SK-N-SH (cell line): ENCODE results near the gene OSBPL8. TPM values are rescaled to one million over a fixed set of nuclear protein-coding genes. Genes with fewer than 3 reads are reported as not detected.

Experiments used
- CTCF ChIA-PET: fragments of 300-600, 350-600 bp; formaldehyde crosslinking; extraction: SDS; loops from one replicate; lab custom pipeline; 2021; lab: Yijun Ruan, JAX
- POLR2A ChIA-PET: fragments of 350-600 bp; sonication (Branson Sonifier 250); formaldehyde crosslinking; extraction: SDS; loops from one replicate; lab custom pipeline; 2020; ENCODE audit warnings: antibody characterized with exemption, inconsistent platforms; lab: Yijun Ruan, JAX
- DNase-seq: peaks from one replicate; pipeline ENCODE4 v3.0.0; 2012
- H2AFZ ChIP-seq: fragments of 200-600 bp; sonication (generic); 2 replicates; pipeline ENCODE4 v1.8.1; 2016; ENCODE audit warnings: antibody characterized with exemption, mild to moderate bottlenecking, low read depth
- H3F3A ChIP-seq: fragments of 200-600 bp; sonication (generic); replicated peaks from 2 replicates; pipeline ENCODE3; 2016; ENCODE audit warnings: antibody characterized with exemption, mild to moderate bottlenecking; ENCODE audit not compliant: insufficient read depth
- H3K27ac ChIP-seq, 2 experiments: fragments of 200-500 bp in 1 of 2; fragments of 200-600 bp in 1 of 2; sonication (Bioruptor generic) in 1 of 2; sonication (generic), shearing (Covaris generic) in 1 of 2; 2 replicates each; pipeline versions ENCODE4 v1.5.1 to v1.6.1; 2014 to 2016; ENCODE audit warnings: low read depth in 2 of 2, inconsistent platforms in 1 of 2, low read length in 1 of 2, mild to moderate bottlenecking in 1 of 2, mixed read lengths in 1 of 2
- H3K27me3 ChIP-seq: fragments of 200-600 bp; sonication (generic), shearing (Covaris generic); 2 replicates; pipeline ENCODE4 v1.6.1; 2016; ENCODE audit warnings: mixed run types; ENCODE audit not compliant: insufficient read depth
- H3K36me3 ChIP-seq, 2 experiments: fragments of 200-500 bp in 1 of 2; fragments of 200-600 bp in 1 of 2; sonication (Bioruptor generic) in 1 of 2; sonication (generic) in 1 of 2; replicated peaks in 1 of 2; 2 replicates each; pipeline versions ENCODE3 to v1.5.1; 2014 to 2016; ENCODE audit warnings: low read length in 1 of 2, mild to moderate bottlenecking in 1 of 2; ENCODE audit not compliant: insufficient read depth in 2 of 2, control insufficient read depth in 1 of 2
- H3K4me1 ChIP-seq, 2 experiments: fragments of 200-500 bp in 1 of 2; fragments of 200-600 bp in 1 of 2; sonication (Bioruptor generic) in 1 of 2; sonication (generic), shearing (Covaris generic) in 1 of 2; 2 replicates each; pipeline versions ENCODE4 v1.5.1 to v1.6.1; 2014 to 2016; ENCODE audit warnings: low read depth in 1 of 2, low read length in 1 of 2, mixed run types in 1 of 2; ENCODE audit not compliant: insufficient read depth in 2 of 2, control insufficient read depth in 1 of 2
- H3K4me2 ChIP-seq: fragments of 200-600 bp; sonication (generic), shearing (Covaris generic); 2 replicates; pipeline ENCODE4 v1.6.1; 2017; ENCODE audit warnings: mixed run types
- H3K4me3 ChIP-seq, 2 experiments: fragments of 200-500 bp in 1 of 2; fragments of 200-600 bp in 1 of 2; sonication (Bioruptor generic) in 1 of 2; sonication (generic), shearing (Covaris generic) in 1 of 2; 2 replicates each; pipeline versions ENCODE4 v1.5.1 to v1.8.1; 2014 to 2016; ENCODE audit warnings: low read depth in 2 of 2, inconsistent platforms in 1 of 2, low read length in 1 of 2, mild to moderate bottlenecking in 1 of 2, mixed read lengths in 1 of 2, moderate library complexity in 1 of 2
- H3K79me2 ChIP-seq: fragments of 200-600 bp; sonication (generic); 2 replicates; pipeline ENCODE4 v1.8.1; 2017; ENCODE audit warnings: mild to moderate bottlenecking; ENCODE audit not compliant: insufficient read depth
- H3K9ac ChIP-seq: fragments of 200-600 bp; sonication (generic); 2 replicates; pipeline ENCODE4 v1.6.1; 2017; ENCODE audit warnings: mixed run types
- H3K9me2 ChIP-seq: fragments of 200-600 bp; sonication (generic); 2 replicates; pipeline ENCODE4 v1.6.1; 2017; ENCODE audit warnings: mixed run types
- H3K9me3 ChIP-seq: fragments of 200-600 bp; sonication (generic); 2 replicates; pipeline ENCODE4 v1.6.1; 2017; ENCODE audit warnings: mixed run types, mild to moderate bottlenecking, moderate library complexity
- H4K20me1 ChIP-seq: fragments of 200-600 bp; sonication (generic); 2 replicates; pipeline ENCODE4 v1.6.1; 2017; ENCODE audit warnings: mild to moderate bottlenecking, mixed run types; ENCODE audit not compliant: insufficient read depth
- CTCF ChIP-seq: fragments of 200-600 bp; sonication (generic); IDR thresholded peaks from 2 replicates; pipeline ENCODE4 v1.6.1; 2017; ENCODE audit warnings: antibody characterized with exemption, mild to moderate bottlenecking, moderate library complexity
- ELF1 ChIP-seq: IDR thresholded peaks from 2 replicates; pipeline ENCODE4 v1.4.0; 2012
- EP300 ChIP-seq, 2 experiments: IDR thresholded peaks; 2 replicates each; pipeline versions ENCODE4 v1.4.0 to v1.6.1; 2012; ENCODE audit warnings: borderline replicate concordance in 1 of 2, low read depth in 1 of 2, low read length in 1 of 2
- EZH2phosphoT487 ChIP-seq: fragments of 200-600 bp; sonication (generic); IDR thresholded peaks from 2 replicates; pipeline ENCODE4 v1.6.1; 2017; ENCODE audit warnings: low read depth, mixed run types, mild to moderate bottlenecking, antibody characterized with exemption, moderate library complexity, borderline replicate concordance
- FOXJ3 ChIP-seq: sonication (generic); formaldehyde crosslinking; IDR thresholded peaks from 2 replicates; pipeline ENCODE4 v1.5.1; 2020; ENCODE audit warnings: mild to moderate bottlenecking, missing genetic modification reagents
- GABPA ChIP-seq: IDR thresholded peaks from 2 replicates; pipeline ENCODE4 v1.4.0; 2012; ENCODE audit warnings: low read depth, mild to moderate bottlenecking
- JUND ChIP-seq: IDR thresholded peaks from 2 replicates; pipeline ENCODE4 v1.4.0; 2012
- MAX ChIP-seq: IDR thresholded peaks from 2 replicates; pipeline ENCODE4 v1.4.0; 2012; ENCODE audit warnings: low read depth
- NFIC ChIP-seq: IDR thresholded peaks from 2 replicates; pipeline ENCODE4 v1.4.0; 2012; ENCODE audit warnings: borderline replicate concordance
- NRF1 ChIP-seq: IDR thresholded peaks from 2 replicates; pipeline ENCODE4 v1.6.1; 2012; ENCODE audit warnings: low read depth, mild to moderate bottlenecking, low read length
- PBX3 ChIP-seq: IDR thresholded peaks from 2 replicates; pipeline ENCODE4; 2012
- RCOR1 ChIP-seq: fragments of 150-350 bp; IDR thresholded peaks from 2 replicates; pipeline ENCODE4 v1.6.1; 2017; ENCODE audit warnings: antibody characterized with exemption, low read length
- RXRA ChIP-seq: IDR thresholded peaks from 2 replicates; pipeline ENCODE4 v1.4.0; 2012; ENCODE audit warnings: low read depth, mild to moderate bottlenecking, borderline replicate concordance
- SIN3A ChIP-seq: IDR thresholded peaks from 2 replicates; pipeline ENCODE4 v1.6.1; 2012; ENCODE audit warnings: low read depth, mild to moderate bottlenecking, low read length, moderate library complexity, borderline replicate concordance
- SMC3 ChIP-seq: IDR thresholded peaks from 2 replicates; pipeline ENCODE4 v1.6.1; 2012; ENCODE audit warnings: low read depth, low read length, improper control_type of control experiment
- TAF1 ChIP-seq: IDR thresholded peaks from 2 replicates; pipeline ENCODE4 v1.6.1; 2012; ENCODE audit warnings: low read depth, mild to moderate bottlenecking, low read length, moderate library complexity, borderline replicate concordance
- USF1 ChIP-seq: IDR thresholded peaks from 2 replicates; pipeline ENCODE4 v1.4.0; 2012; ENCODE audit warnings: low read depth, borderline replicate concordance
- USF2 ChIP-seq: fragments of 150-350 bp; IDR thresholded peaks from 2 replicates; pipeline ENCODE4 v1.6.1; 2017; ENCODE audit warnings: antibody characterized with exemption, low read length, low read depth, borderline replicate concordance
- YY1 ChIP-seq: IDR thresholded peaks from 2 replicates; pipeline ENCODE4 v1.4.0; 2012; ENCODE audit warnings: low read depth, mild to moderate bottlenecking
- WGBS: methylation state at CpG from one replicate; pipeline ENCODE4 v1.1.6; 2017; ENCODE audit warnings: low lambda C conversion rate; 5-methylcytosine and 5-hydroxymethylcytosine counted together
- polyA plus RNA-seq, 3 experiments: library from polyadenylated mRNA; depleted of rRNA; stranded (reverse); fragments of >200 nt; gene quantifications; 2 replicates each; pipeline ENCODE4 v1.2.3, GENCODE V29; 2012

The OSBPL8 gene
- polyA plus RNA-seq, 1 of the 3 experiments (the other 2 are of a cell fraction): 10.6 TPM

GRCh38 chr12:76441016-76441415 lies 118.6 kb downstream of the OSBPL8 start:
- DNase-seq: no peak
- POLR2A ChIA-PET: no interaction called here
- Histone ChIP-seq H3K9me2 (no peaks in the 10 kb centered on the region; the same call in 1 of the 2 replicates), H3K36me3 (peaks cover 0 to 10% of the 10 kb centered on the region in 2 experiments), H3K4me2 (no peak overlapping the region), H3K79me2 (peaks cover 69% of the 10 kb centered on the region), H3F3A (peaks cover 24% of the 10 kb centered on the region), H3K4me3 (no peak overlapping the region), H2AFZ (no peak overlapping the region), H4K20me1 (no peaks in the 10 kb centered on the region), H3K27ac (no peak overlapping the region), H3K9ac (no peak overlapping the region), H3K4me1 (peaks cover 0 to 24% of the 10 kb centered on the region in 2 experiments; a peak in 3 of 4 replicates), H3K27me3 (no peaks in the 10 kb centered on the region), H3K9me3 (no peaks in the 10 kb centered on the region)
- WGBS: 95% methylated on average over 3 of the region's 3 CpGs
- CTCF ChIA-PET: interaction anchor here (2.0 kb wide), 1 partner anchor 93 kb away, joined by 4 read pairs; the partner anchor contains the start of gene BBS10
- TF ChIP-seq EP300 (IDR thresholded peaks at IDR 0.05; ENCODE audit: borderline replicate concordance in 1 of 2, low read depth in 1 of 2, low read length in 1 of 2) (no peak), YY1 (no peak), MAX (no peak), EZH2phosphoT487 (no peak), GABPA (no peak), RXRA (no peak), TAF1 (no peak), NRF1 (no peak), RCOR1 (no peak), SIN3A (no peak)

GRCh38 chr12:76432733-76433132 lies 126.8 kb downstream of the OSBPL8 start:
- H3K9me2 ChIP-seq: no peaks in the 10 kb centered on the region
- no peak overlapping the region for H2AFZ ChIP-seq
- no peaks in the 10 kb centered on the region for H4K20me1 ChIP-seq
- peaks cover 11% of the 10 kb centered on the region; the same call in 1 of the 2 replicates for H3K9me3 ChIP-seq
- POLR2A ChIA-PET: no interaction called here
- H3F3A ChIP-seq: peaks cover 9% of the 10 kb centered on the region
- H3K4me1 ChIP-seq: peaks cover 0 to 1% of the 10 kb centered on the region in 2 experiments; a peak in 1 of 4 replicates
- H3K36me3 ChIP-seq: peaks cover 0 to 22% of the 10 kb centered on the region in 2 experiments
- TF ChIP-seq YY1 (no peak), USF2 (no peak), NFIC (no peak), MAX (no peak), EP300 (IDR thresholded peaks at IDR 0.05; ENCODE audit: borderline replicate concordance in 1 of 2, low read depth in 1 of 2, low read length in 1 of 2) (no peak), JUND (no peak), SIN3A (no peak), CTCF (no peak), FOXJ3 (CRISPR knock-in tag) (no peak), SMC3 (no peak), GABPA (no peak), PBX3 (no peak), USF1 (no peak), ELF1 (no peak)
- DNase-seq: no peak
- no peak overlapping the region for H3K9ac ChIP-seq
- no peak overlapping the region for H3K4me3 ChIP-seq
- H3K27ac ChIP-seq: no peak overlapping the region
- peaks cover 76% of the 10 kb centered on the region for H3K79me2 ChIP-seq
- CTCF ChIA-PET: no interaction called here
- H3K27me3 ChIP-seq: no peaks in the 10 kb centered on the region
- H3K4me2 ChIP-seq: no peak overlapping the region
